Stimulated activated effector memory CD8-positive, alpha-beta T cell treated with anti-CD3 and anti-CD28 coated beads, Interleukin-12 subunit alpha, Interleukin-12 subunit beta, amount 100 ng/mL, for 72 hours (primary cell): ENCODE data around the gene CGRRF1.
A peak's percentile ranks its signal among the peaks of the same experiment; 100 is the strongest.

ENCODE experiments used
- ATAC-seq: fragments of 150-1000 bp; cut with Tn5 transposase; 2 replicates; pipeline ENCODE4 v1.10.0; 2021
- DNase-seq, 2 donors: peaks; one replicate each; pipeline ENCODE4 v3.0.0; 2021 to 2022; ENCODE audit warnings: low spot score in 2 of 2
- H3K27ac Mint-ChIP-seq: one replicate; pipeline ENCODE4 v1.8.0; 2022; ENCODE audit warnings: mild to moderate bottlenecking, mixed read lengths
- H3K36me3 Mint-ChIP-seq: one replicate; pipeline ENCODE4 v1.8.0; 2022; ENCODE audit warnings: mild to moderate bottlenecking, mixed read lengths
- H3K4me1 Mint-ChIP-seq: one replicate; pipeline ENCODE4 v1.8.0; 2022; ENCODE audit warnings: mixed read lengths
- H3K4me3 Mint-ChIP-seq: one replicate; pipeline ENCODE4 v1.8.0; 2022; ENCODE audit warnings: mild to moderate bottlenecking, mixed read lengths
- H3K9me3 Mint-ChIP-seq: one replicate; pipeline ENCODE4 v1.8.0; 2022; ENCODE audit warnings: mixed read lengths

The CGRRF1 gene

DNA sequence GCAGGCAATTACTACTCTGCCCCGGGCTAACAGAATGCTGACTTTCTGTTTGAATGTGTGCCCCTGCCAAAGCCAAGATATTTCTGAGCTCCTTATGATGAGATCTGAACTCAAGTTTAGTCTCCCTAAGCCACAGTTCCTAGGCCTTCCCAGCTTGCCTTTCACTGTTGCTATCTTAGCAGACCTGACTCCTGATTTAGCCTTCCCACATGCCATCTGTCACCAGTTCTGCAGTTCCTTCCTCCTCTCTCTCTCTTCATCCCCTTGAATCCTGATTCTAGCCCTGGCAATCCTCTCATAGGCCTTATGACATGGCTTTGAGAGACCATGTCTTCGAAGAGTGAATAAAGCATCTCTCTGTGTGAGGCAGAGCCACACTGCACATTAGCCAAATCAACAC, 44.7 kb downstream of the CGRRF1 start:
- DNase-seq (no peak), ATAC-seq (no peak)
- Mint-ChIP-seq H3K4me3 (no peak overlapping the region), H3K9me3 (no peaks in the 10 kb centered on the region), H3K36me3 (no peaks in the 10 kb centered on the region), H3K4me1 (no peaks in the 10 kb centered on the region), H3K27ac (no peak overlapping the region)

DNA sequence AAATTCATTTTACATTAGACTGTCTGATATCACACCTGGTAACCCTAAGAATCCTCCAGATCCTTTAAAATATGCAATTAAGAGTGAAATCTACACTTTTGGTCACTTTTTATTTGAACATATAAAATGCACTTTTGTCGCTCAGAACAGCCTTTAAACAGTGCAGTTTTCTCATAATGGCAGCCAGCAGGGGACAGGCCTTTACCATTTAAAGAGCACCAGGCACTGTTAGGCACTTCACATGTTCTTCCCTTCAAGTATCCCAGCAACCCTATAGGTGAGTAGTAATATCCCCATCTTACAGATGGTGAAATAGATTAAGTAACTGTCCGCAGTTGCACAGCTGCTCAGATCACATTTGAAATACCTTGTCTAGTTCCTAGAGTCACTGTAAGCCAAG, 45.9 kb downstream of the CGRRF1 start:
- DNase-seq (no peak), ATAC-seq (no peak)
- H3K36me3 Mint-ChIP-seq: no peaks in the 10 kb centered on the region
- H3K4me1 Mint-ChIP-seq: no peaks in the 10 kb centered on the region
- H3K4me3 Mint-ChIP-seq: no peak overlapping the region
- no peaks in the 10 kb centered on the region for H3K9me3 Mint-ChIP-seq
- H3K27ac Mint-ChIP-seq: no peak overlapping the region

DNA sequence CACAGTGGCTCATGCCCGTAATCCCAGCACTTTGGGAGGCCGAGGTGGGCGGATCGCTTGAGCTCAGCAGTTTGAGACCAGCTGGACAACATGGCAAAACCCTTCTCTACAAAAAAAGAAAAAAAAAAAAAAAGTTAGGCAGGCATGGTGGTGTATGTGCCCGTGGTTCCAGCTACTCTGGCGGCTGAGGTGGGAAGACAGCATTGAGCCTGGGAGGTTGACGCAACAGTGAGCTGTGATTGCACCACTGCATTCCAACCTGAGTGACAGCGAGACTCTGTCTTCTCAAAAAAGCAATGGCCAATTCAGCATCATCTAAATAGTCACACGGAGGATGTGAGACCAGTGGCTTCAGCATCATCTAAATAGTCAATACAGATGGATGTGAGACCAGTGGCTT, 46.8 kb downstream of the CGRRF1 start:
- Mint-ChIP-seq H3K9me3 (no peaks in the 10 kb centered on the region), H3K27ac (no peak overlapping the region), H3K36me3 (no peaks in the 10 kb centered on the region), H3K4me1 (no peaks in the 10 kb centered on the region), H3K4me3 (no peak overlapping the region)
- ATAC-seq (no peak), DNase-seq (no peak)

DNA sequence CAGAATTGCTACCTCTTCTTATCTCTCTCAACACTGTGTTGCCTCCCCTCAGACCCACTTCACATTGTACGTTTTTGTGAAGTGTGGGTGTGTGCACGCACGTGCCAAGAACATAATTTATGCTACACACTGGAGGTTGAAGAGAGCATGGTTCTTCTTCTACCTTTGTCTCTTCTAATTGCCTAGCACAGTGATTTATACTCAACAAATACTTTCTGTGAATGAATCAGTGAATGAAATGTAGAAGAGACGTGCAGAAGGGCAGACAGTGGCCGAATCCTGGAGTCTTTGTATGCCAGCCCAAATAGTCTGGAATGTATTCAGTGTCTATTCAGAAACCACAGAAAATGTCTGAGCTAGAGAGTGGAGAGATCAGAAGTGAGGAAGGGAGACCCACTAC, 52.6 kb downstream of the CGRRF1 start:
- no peak for DNase-seq
- ATAC-seq: no peak
- H3K4me3 Mint-ChIP-seq: no peak overlapping the region
- H3K27ac Mint-ChIP-seq: no peak overlapping the region
- H3K9me3 Mint-ChIP-seq: no peaks in the 10 kb centered on the region
- peaks cover 9% of the 10 kb centered on the region for H3K4me1 Mint-ChIP-seq
- no peaks in the 10 kb centered on the region for H3K36me3 Mint-ChIP-seq

DNA sequence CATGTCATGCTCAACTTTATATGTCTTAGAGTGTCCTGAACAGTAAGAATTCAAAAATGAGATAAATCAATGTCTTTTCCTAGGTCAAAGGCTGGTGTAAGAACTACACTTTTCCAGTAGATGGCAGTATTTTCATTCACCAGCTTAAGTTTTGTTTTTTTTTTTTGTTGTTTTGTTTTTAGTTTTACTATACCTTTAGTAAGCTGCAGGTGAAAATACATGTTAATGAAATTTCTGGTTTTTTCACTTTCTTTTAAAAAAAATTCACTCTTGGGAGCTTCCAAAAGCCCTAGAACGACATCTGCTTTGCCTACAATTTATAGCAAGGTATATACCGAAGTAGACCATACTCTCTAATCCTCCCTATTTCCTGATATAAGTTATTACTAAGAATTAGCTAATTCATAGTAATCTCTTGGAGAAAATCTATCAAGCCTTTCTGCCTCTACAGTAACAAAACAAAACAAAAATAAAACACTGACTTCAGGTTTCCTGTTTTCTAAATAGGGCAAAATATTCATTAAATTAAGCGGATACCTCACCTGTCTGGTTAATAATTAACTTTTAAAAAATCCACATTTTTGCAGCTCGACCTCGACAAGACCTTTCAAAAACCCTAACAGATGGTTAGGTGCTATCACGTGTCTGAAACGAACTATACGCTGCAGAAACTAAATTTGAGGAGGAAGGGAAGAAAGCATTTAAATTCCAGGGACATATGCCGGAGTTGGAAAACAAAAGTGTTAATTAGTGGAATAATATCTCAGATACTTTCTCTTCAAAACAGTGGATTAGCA, 54.6 kb downstream of the CGRRF1 start:
- Mint-ChIP-seq H3K9me3 (no peaks in the 10 kb centered on the region), H3K27ac (no peak overlapping the region), H3K4me1 (peaks cover 12% of the 10 kb centered on the region), H3K36me3 (no peaks in the 10 kb centered on the region), H3K4me3 (peak overlapping the region; percentile 83)
- ATAC-seq (no peak), DNase-seq (no peak)

DNA sequence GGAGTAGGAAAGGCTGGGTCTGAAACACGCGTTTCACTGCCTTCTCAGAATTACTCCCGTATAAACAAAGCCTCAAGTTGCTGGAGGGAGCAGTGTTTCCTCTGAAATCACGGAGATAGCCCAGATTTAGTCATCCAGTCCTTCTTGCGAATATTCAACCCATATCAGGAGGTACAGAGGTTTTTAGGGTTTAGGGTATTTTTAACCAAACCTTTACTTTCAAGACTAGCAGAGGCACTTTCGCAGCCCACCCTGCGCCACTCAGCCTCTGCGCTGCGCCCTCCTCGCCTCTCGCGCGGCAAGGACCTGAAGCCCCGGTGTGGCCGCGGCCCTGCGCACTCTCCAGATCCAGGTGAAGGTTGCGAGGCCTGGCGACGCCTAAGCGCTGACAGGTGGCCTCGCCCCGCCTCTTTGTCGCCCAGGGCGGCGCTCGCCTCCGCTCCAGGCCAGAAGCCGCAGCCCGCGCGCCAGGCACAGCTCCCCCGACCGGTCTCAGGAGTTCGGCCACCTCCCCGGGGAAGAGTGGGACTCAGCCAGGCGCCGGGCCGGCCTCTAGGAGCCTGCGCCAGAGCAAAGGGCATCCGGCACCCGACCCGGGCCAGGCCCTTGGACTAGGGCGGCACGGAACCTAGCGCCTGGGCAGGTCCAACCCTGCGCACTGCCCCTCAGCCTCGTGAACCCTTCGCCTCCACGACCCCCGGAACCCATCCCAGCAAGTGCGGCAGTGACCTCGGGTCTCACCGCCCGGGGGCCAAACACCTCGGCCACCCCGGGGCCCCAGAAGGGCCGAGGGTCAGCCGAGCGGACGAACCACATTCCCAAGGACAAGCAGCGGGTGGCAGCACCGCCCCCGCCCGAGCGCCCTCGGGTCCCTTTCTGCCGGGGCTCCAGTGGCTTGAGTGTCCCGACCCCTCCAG, 55.4 kb downstream of the CGRRF1 start:
- Mint-ChIP-seq H3K9me3 (no peaks in the 10 kb centered on the region), H3K36me3 (no peaks in the 10 kb centered on the region), H3K27ac (no peak overlapping the region), H3K4me1 (peaks cover 12% of the 10 kb centered on the region), H3K4me3 (peak overlapping the region; percentile 83)
- DNase-seq: peak; percentile 48 to 83
- peak; percentile 68 for ATAC-seq

DNA sequence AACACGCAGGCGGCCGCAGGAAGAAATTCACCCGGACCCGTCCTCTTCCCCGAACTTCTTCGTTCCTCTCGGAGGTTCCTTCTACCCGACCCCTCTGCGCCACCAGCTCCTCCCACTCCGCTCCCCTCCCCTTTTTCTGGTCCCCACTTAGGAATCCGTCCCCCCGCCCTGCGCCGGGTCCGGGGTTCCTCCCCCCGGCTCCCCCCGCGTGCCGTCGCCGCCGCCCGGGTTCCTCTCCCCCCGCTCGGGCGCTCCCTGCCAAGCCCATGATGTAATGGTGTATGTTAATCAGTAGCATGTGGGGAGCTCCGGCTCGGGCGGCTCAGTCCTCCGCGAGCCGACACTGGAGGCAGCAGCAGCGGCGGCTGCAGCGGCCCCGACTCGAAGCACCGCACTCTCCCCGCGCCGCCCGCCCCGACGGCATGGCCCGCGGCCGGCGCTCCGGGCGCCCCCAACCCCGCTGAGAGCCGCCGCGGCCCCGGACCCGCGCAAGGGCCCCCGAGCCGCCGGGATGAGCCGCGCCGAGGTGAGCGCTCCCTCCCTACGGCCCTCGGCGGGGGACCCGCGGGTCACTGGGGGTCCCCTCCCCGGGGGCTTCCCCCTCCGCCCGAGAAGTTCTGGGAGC, 56.2 kb downstream of the CGRRF1 start:
- peak overlapping the region; percentile 83 for H3K4me3 Mint-ChIP-seq
- no peaks in the 10 kb centered on the region for H3K9me3 Mint-ChIP-seq
- DNase-seq: peak; percentile 57 to 81
- ATAC-seq: peak; percentile 89
- H3K27ac Mint-ChIP-seq: no peak overlapping the region
- no peaks in the 10 kb centered on the region for H3K36me3 Mint-ChIP-seq
- peaks cover 12% of the 10 kb centered on the region for H3K4me1 Mint-ChIP-seq

DNA sequence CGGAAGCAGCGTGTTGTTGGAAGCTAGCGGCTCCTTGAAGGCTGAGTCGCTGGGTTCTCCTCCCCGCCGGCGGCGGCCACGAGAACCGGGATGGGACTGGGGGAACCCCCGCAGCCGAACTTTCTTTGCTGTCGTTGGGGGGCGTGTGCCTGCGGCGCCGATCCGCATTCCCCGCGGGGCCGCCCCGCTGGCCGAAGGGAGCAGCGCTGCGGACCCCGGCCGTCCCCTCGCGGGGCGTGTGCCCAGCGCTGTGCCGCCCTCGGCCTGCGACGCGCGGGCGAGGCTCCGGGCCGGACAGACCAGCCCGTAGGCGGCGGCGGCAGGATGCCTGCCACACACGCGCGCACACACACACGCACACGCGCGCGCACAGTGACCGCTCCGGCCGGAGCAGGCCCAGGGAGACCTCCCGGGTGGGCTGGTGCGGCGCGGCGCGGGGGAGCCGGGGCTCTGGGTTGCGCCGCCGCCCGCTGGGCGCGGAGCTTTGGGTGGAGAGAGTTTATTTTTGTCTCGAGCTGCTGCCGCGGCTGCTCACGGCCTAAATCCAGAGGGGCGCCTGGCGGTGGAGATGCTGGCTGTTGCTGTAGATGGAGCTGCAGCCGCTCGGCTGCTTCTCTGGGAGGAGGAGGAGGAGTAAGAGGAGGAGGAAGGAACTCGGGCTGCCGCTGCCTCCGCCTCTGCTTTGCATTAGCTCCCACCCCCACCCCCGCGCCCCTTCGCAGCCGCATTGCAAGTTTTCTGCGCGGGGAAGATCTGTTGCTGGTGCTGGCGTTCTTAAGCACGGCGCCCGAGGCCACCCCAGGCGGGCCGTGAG, 56.9 kb downstream of the CGRRF1 start, which contains the start of gene SAMD4A:
TSS of gene SAMD4A (plus strand) at position 719 of the 814 bp plus-strand sequence. CDS start 789 bp downstream, outside the sequence.
- Mint-ChIP-seq H3K27ac (no peak within 1 kb of the TSS), H3K36me3 (no peaks in the 10 kb centered on the region), H3K9me3 (no peaks in the 10 kb centered on the region), H3K4me3 (peak within 1 kb of the TSS; percentile 83), H3K4me1 (peaks cover 12% of the 10 kb centered on the region)
- peak; percentile 18 to 65 for DNase-seq
- ATAC-seq: peak; percentile 12

DNA sequence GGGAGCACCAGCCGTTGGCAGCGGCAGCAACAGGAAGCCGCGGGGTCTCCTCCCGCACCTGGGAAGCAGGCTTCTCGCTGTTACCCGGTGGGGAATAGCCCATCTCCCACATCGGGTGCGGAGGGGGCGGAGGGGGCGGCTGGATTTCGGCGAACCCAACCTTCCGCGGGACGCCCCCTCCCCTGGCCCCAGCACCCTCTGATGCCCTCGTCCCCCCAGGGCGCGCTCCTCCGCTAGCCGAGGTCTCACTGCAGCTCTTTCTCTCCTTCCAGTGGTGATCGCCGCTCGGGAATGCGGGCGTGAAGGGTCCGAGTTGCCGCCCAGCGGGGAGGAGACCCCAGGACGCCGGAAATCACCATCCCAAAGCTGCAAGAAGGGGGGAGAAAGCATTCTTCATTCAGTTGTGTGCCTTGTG, 57.5 kb downstream of the CGRRF1 start:
- H3K36me3 Mint-ChIP-seq: no peaks in the 10 kb centered on the region
- no peak overlapping the region for H3K27ac Mint-ChIP-seq
- peak overlapping the region; percentile 83 for H3K4me3 Mint-ChIP-seq
- peaks cover 4% of the 10 kb centered on the region for H3K9me3 Mint-ChIP-seq
- H3K4me1 Mint-ChIP-seq: peaks cover 12% of the 10 kb centered on the region
- ATAC-seq: no peak
- DNase-seq: peak; percentile 4 to 58

DNA sequence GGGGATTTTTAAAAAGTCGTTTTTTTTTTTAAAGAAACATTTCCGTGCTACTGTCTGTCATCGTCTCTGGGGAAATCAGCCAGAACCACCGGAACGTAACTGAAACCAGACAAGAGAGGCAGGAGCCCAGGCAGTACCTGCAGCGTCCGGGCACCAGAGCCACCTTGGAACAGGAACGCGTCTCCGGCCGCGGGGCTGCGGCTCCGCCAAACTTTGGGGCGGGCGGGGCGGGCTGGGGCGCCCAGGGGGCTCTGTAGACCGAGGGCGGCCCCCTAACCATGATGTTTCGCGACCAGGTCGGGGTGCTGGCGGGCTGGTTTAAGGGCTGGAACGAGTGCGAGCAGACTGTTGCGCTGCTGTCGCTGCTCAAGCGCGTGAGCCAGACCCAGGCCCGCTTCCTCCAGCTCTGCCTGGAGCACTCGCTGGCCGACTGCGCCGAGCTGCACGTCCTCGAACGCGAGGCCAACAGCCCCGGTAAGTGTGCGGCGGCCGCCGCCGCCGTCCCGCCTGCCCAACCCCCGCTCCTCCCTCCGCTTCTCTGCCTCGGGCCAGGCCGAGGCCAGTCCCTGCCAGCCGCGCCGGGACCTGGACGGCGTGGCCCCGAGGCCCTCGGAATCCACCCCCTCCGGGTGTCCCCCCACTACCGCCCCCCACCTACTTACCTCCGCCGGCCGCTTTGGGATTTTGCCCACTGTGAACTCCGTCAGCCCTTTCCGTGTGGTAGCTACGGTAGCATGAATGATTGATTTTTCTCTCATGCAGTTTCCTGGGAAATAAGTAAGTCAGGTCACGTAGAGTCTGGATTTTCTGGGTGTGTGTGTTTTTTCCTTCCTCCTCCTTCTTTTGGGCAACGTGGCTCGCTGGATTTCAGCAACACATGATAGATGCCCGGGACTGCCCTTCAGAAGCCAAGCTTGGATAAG, 58.2 kb downstream of the CGRRF1 start:
- peak; percentile 17 to 63 for DNase-seq
- ATAC-seq: peak; percentile 25
- H3K9me3 Mint-ChIP-seq: peaks cover 5% of the 10 kb centered on the region
- peaks cover 12% of the 10 kb centered on the region for H3K4me1 Mint-ChIP-seq
- H3K27ac Mint-ChIP-seq: no peak overlapping the region
- peak overlapping the region; percentile 83 for H3K4me3 Mint-ChIP-seq
- H3K36me3 Mint-ChIP-seq: no peaks in the 10 kb centered on the region

DNA sequence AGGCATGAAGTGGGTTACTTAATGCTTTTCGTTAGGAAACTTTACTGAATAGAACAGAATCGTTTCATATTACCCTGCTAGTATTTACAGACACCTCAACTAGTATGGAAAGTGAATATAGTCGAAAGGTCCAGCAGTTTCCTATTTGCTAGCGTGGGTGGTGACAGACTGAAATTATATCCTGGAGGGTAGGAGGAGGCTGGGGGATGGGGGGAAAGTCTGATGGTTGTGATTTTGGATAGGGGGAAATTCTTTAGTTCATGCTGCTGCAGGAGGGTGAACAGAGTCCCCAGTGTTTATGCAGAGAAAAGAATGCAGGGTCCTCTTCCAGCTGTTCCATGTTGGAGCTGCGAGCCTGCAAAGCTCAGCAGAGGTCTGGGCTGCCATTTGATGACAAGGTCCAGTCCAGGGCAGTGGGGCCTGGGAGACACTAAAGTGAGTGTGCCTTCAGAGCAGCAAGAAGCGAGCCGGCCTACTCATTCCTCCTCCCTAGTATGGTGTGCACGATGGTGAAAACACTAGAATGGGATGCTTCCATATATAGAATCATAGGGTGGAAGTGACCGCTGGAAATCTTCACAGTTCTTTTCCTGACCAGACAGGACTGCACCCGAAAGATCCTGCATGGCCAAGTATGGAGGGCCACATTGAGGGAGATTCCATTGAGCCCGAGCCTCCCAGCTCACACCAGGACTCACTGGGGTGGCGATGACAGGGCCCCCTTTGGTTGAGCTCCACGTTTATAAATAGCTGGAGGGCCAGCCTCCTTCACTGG, 59.3 kb downstream of the CGRRF1 start:
- ATAC-seq: no peak
- Mint-ChIP-seq H3K4me3 (peak overlapping the region; percentile 83), H3K9me3 (peaks cover 10% of the 10 kb centered on the region), H3K27ac (no peak overlapping the region), H3K4me1 (peaks cover 12% of the 10 kb centered on the region), H3K36me3 (no peaks in the 10 kb centered on the region)
- DNase-seq: no peak

DNA sequence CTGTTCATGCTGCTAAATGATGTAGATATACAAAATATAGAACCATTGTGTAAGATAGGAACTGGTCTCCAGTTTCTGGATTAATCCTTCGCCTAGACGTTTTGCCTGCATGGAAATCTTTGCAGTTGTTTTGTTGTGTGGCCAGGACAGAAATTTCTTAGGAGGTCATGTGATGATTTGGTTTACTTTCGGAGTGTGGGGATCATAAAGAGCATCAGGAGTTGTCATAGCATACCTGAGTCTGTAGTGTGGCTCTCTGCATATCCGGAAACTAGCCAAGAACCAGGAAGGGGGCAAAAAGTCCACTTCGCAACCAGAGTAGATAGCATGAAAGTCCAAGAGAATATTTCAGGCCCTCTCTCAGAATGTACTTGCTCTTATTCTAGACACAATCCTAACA, 60.3 kb downstream of the CGRRF1 start:
- Mint-ChIP-seq H3K36me3 (no peaks in the 10 kb centered on the region), H3K27ac (no peak overlapping the region), H3K4me3 (no peak overlapping the region), H3K9me3 (peaks cover 10% of the 10 kb centered on the region), H3K4me1 (peaks cover 5% of the 10 kb centered on the region)
- DNase-seq: no peak
- no peak for ATAC-seq

DNA sequence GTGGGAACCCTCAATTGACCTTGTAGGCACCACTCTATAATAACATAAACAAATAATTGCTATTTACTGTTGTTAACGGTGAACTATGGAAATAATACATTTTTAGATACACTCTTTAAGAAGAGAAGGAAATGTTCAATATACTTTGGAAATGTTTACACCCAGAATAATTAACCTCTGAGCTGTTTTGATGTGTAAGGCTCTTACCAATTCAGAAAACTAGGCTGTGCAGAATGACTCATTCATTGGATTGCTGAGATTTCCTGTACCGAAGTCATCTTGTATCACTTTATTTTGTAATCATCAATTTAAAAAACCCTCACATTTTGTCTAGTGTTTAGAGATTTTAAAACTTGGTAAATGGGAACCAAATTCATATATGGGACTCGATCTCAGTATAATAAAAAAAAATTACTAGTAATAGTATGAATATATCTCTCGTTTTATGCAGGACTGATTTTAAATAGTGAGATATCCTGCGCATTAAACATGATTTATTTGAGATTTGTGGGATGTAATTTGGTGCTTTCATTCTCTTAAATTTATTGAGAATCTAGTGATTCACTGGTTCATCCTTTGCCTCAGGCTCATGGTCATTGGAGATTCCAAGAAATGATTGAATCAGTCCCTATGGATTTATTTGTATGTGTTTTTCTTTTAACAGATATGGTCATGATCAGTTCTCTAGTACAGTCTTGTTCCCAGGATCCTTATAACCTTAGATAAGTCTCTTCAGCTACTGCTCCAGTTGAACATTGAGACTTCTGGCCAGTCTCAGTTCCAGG, 61.1 kb downstream of the CGRRF1 start:
- DNase-seq (no peak), ATAC-seq (no peak)
- no peaks in the 10 kb centered on the region for H3K36me3 Mint-ChIP-seq
- peaks cover 5% of the 10 kb centered on the region for H3K4me1 Mint-ChIP-seq
- peaks cover 10% of the 10 kb centered on the region for H3K9me3 Mint-ChIP-seq
- H3K27ac Mint-ChIP-seq: no peak overlapping the region
- no peak overlapping the region for H3K4me3 Mint-ChIP-seq
